HG03378 (cell line): Measurements from ENCODE around the gene TUBB.

Experiments used
- ATAC-seq: cut with Tn5 transposase; IDR thresholded peaks from one replicate; pipeline ENCODE4 v1.9.1; 2021; ENCODE audit warnings: mild to moderate bottlenecking, moderate library complexity; ENCODE audit not compliant: unreplicated experiment

TUBB gene

GRCh38 chr6:30732237-30732943 lies 12.2 kb downstream of the TUBB start:
- no peak for ATAC-seq

DNA sequence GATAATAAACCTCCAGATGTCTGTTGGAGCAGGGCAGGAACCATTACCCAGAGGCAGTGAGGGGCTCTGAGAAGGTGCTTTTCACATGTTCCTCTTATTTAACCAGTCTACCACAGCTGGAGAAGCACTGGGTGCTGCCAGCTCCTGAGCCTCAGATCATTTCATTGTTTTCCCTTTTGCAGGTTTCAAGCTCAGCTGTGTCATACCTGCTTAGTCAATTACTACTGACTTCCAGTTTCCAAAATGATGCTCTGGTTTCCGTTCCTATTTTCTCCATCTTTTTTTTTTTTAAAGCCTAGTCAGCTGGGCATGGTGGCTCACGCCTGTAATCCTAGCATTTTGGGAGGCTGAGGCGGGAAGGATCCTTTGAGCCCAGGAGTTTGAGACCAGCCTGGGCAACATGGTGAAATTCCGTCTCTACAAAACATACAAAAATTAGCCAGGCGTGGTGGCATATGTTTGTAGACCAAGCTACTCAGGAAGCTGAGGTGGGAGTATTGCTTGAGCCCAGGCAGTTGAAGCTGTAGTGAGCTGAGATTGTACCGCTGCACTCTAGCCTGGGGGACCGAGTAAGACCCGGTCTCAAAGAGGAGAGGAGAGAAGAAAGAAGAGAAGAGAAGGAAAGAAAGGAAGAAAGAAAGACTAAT lies 15.6 kb downstream of the TUBB start:
- ATAC-seq = peak; percentile 32

- ATAC-seq = no peak
Measured at GRCh38 chr6:30738532-30738931, 18.4 kb downstream of the TUBB start.

- no peak for ATAC-seq
Measured at GRCh38 chr6:30740540-30740870, 20.4 kb downstream of the TUBB start.

GRCh38 chr6:30741063-30741779 lies 21.1 kb downstream of the TUBB start:
- ATAC-seq = no peak

DNA sequence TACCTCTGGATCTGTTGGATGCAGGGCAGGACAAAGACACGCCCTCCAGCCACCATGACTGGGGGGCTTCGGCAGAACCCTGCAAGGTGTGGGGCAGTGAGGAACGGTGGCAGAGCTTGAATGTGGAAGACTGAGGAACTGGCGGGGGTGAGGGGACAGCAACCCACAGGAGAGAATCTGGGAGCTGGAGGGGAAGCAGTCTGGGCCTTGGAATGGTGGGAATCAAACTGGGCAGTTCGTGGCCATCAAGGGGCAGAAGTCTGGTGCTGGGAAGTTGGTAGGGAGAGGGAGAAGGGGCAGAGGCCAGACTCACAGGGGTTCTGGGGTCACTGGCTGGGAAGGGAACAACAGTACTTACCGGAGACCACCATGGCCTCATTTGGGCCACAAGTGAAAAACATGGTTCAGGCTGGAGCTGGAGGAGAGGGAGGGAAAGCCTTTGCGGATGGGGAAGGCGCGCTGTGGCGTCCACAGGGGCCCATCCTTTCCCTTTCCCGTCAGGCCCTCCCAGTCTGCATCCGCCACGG lies 21.7 kb downstream of the TUBB start:
- no peak for ATAC-seq

GRCh38 chr6:30742316-30743098 lies 22.4 kb downstream of the TUBB start, which contains the start of gene FLOT1:
Gene FLOT1, minus strand, starts transcription at chr6:30742687. Its CDS starts 498 bp downstream, at chr6:30742189.
- ATAC-seq = peak; percentile 53

DNA sequence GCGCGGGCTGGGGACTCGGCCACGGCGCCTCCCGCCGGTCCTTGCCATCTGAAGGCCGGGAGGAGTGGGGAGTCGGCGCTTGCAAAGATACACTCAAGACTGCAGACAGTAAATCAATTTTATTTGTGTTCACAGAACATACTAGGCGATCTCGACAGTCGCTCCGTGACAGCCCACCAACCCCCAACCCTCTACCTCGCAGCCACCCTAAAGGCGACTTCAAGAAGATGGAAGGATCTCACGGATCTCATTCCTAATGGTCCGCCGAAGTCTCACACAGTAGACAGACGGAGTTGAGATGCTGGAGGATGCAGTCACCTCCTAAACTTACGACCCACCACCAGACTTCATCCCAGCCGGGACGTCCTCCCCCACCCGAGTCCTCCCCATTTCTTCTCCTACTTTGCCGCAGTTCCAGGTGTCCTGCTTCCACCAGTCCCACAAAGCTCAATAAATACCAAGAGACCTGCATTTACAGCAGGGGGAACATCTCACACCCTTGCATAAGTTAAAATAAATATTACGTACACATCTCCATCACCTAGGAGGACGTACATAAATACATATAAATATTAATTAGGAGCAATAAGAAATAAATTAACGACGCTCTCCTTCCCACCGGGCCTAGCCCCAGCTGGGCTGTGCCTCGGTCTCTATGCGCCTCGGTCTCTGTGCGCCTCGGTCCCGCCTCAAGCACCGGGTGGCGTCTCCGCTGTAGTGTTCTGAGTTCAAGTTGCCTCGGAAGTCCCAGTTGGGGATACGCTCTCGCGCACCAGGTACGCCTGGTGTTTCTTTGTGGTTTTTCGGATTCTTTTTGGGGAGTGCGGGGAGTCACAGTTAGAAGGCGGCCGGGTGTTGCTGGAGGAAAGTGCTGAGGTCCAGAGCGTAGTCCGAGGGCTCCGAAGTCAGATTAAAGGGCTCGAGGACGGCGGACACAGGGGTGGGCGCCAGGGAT lies 23.2 kb downstream of the TUBB start:
- ATAC-seq = no peak

DNA sequence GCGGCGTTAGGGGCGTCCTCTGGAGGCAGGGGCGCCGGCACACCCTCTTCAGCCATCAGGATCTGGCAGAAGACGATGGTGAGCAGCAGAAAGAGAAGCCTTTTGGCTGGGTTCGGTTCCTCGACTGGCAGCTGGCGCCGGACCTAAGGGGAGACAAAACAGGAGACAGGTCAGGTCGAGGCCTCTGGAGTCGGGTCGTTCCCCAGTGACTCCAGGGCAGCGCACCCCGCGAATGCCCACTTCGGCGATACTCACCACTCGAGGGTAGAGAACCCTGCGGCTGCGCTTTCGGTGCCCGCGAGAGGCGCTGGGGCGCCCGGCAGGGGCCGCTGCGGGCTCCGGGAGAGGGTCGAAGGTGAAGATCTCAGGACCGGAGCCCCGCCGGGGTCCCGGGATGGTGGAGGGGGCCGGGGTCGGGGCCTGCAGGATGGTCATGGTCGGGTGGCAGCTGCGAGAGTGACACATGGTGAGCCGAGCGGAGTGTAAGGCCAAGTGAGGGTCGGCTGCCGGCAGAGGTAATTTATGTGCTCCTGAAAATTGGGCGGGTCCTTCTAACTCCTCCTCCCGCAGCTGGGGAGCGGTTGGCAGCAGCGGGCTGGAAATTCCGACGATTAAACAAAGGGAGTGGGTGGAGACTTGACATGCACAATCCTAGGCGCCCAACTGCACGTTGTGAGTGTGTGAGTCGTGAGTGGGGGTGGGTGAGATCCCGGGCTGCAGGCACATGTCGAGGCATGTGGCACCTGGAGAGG lies 24.1 kb downstream of the TUBB start, which contains the start of gene IER3:
Gene IER3 (minus strand): TSS at position 494 of the 752 bp plus-strand sequence. CDS start 29 bp downstream, at position 465.
- ATAC-seq = no peak

GRCh38 chr6:30747300-30747687 lies 27.1 kb downstream of the TUBB start:
- ATAC-seq = no peak

GRCh38 chr6:30747902-30748769 lies 28.0 kb downstream of the TUBB start:
- ATAC-seq = no peak

DNA sequence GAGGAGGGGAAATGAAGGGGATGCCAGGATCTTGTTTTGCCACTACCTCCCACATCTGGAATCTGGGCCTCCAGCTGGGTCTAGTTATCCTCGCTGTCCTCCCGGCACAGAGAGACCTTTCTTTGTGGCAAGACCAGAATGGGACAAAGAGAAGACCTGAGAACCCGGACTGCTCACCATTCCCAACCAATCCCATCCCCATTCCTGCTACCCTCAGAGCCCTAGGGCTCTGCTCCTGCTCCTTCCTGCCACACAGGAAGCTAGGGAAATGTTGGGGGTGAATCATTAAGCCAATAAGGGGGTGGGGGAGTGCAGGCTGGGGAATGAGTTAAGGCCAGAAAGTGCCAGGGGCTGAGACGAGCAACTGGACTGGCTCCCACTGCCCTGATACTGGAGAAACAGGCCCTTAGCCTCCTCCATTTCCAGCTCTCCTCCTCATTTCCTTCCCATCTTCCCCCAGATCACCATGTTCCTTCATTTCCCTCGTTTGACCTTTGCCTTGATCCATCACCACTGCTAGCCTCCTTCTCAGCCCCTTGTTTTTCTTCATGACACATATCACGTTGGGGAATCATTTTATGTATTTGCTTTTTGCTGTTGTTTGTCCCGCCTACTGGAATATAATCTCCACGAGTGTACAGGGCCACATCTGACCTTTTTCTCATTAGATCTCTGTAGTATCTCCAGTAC lies 28.8 kb downstream of the TUBB start:
- no peak for ATAC-seq

DNA sequence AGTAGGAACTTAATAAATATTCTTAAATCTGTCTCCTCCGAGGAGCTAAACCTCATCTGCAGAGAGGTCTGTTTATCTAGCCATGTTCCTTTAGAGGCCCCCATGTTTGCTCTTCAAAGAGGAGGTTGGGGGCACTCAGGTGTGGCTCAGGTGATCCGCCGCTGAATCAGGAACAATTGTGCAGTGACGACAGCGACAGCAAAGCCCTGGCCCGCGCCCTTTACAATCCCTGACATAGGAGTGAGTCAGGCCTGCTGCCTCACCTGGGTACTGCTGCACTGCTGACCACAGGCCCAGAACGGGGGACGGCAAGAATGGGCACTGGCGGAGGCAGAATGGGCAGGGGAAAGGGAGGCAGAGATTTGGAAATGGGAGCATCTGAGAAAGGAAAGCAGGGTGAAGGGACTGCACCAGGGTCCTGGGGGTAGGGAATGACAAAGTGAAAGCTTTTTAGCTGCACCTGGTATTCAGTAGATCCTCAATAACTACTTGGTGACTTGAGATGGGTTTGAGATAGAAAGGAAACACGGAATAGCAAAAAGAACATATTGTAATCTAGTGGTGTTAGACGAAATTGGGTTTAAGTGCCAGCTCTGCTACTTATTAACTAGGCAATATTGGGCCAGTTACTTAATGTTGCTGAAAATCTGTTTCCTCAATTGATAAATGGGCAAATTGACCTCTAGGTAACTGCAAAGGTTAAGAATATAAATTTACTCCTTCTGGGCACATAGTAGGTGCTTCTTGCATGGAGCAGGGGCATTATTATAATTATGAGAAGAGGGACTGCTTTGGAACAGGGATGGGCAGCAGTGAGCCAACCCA lies 29.6 kb downstream of the TUBB start:
- no peak for ATAC-seq

DNA sequence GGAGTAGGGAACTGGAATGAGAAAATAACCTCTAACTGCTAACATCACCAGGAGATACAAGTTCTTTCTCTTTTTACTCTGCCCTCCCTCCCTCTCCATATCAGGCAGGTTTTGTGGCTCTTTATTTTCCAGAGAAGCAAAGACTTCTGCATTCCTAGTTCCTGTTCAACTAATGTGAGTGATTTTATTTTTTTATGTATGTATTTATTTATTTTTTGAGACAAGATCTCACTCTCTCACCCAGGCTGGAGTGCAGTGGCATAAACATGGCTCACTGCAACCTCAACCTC lies 30.2 kb downstream of the TUBB start:
- no peak for ATAC-seq

DNA sequence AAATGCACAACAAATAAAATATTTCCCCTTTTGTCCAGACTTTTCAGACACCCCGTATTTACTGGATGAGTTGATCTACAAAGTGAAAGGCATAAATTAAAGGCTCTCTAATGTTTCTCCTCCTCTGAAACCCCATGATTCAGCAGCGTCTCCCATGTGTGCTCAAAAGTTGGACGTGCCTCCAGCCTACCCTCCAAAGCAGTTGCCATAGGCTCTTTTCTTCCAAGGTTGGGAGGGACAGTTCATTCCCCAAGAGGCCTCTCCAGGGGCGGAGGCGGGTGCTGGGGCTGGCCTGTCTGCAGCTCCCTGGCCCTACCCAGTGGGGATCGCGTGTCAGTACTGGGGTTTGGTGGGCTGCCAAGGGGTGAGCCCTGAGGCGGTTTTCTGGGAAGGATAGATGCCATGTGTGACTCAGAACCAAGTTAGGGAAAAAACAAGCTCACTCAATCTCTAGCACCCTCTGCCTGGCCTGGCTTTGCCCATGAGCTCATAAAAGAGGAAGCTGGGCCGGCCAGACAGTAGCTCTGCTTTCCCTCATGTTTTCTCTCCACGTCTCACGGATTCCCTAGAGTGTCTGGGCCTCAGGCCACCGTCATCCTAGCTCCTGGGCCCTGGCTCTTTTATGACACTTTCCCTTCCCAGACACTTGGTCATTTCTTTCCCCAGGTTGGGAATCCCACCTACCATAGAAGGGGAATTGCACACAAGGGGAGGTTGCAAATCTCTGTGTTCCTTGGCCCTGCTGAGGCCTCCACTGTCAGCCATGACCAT lies 32.2 kb downstream of the TUBB start:
- no peak for ATAC-seq

DNA sequence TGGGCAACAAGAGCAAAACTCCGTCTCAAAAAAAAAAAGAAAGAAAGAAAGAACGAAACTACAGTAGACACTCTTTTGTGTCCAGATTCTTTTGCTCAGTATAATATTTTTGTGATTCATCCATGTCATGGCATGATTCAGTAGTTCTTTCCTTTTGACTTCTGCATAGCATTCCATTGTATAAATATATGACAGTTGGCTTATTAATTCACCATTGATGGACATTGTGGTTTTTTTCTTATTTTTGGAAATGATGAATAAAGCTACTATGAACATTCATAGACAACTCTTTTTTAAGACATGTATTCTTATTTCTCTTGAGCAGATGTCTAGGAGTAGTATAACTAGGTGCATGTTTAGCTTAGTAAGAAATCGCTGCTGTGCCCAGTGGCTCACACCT lies 34.5 kb downstream of the TUBB start:
- no peak for ATAC-seq
